WTC11 (cell line): Measurements from ENCODE around the gene MR1. TPM values are rescaled to one million over a fixed set of nuclear protein-coding genes. Genes with fewer than 3 reads are reported as not detected.

Experiments used
- ATAC-seq: fragments of 200-7000 bp; cut with Tn5 transposase; 2 replicates; pipeline ENCODE4 v1.10.0; 2021; ENCODE audit warnings: mild to moderate bottlenecking, moderate library complexity
- CTCF ChIA-PET: fragments of 300-600 bp; sonication (Branson Sonifier 250); formaldehyde crosslinking; loops from one replicate; lab custom pipeline; 2021; ENCODE audit warnings: antibody characterized with exemption; lab: Charles Lee
- POLR2A ChIA-PET: fragments of 350-600 bp; sonication (Branson Sonifier 250); formaldehyde crosslinking; loops from one replicate; lab custom pipeline; 2021; ENCODE audit warnings: antibody characterized with exemption; lab: Charles Lee
- DNase-seq: peaks from one replicate; pipeline ENCODE4 v3.0.0; 2021; ENCODE audit warnings: low spot score
- H3K27ac Mint-ChIP-seq: 2 replicates; pipeline ENCODE4 v1.8.0; 2021; ENCODE audit warnings: mixed read lengths
- H3K27me3 Mint-ChIP-seq: 2 replicates; pipeline ENCODE4 v1.8.0; 2021; ENCODE audit warnings: low read depth, mild to moderate bottlenecking, moderate library complexity, mixed read lengths
- H3K36me3 Mint-ChIP-seq: 2 replicates; pipeline ENCODE4 v1.8.0; 2021; ENCODE audit warnings: mixed read lengths
- H3K4me1 Mint-ChIP-seq: 2 replicates; pipeline ENCODE4 v1.8.0; 2022; ENCODE audit warnings: mixed read lengths
- H3K4me3 Mint-ChIP-seq: 2 replicates; pipeline ENCODE4 v1.8.0; 2021; ENCODE audit warnings: mild to moderate bottlenecking, moderate library complexity, mixed read lengths
- H3K9me3 Mint-ChIP-seq: 2 replicates; pipeline ENCODE4 v1.8.0; 2021; ENCODE audit warnings: mixed read lengths
- ATF1 ChIP-seq: sonication (generic); formaldehyde crosslinking; IDR thresholded peaks from 2 replicates; pipeline ENCODE4 v1.8.1; 2023; ENCODE audit warnings: mild to moderate bottlenecking, moderate library complexity, missing genetic modification reagents
- ATF2 ChIP-seq: sonication (generic); formaldehyde crosslinking; IDR thresholded peaks from 2 replicates; pipeline ENCODE4 v1.8.1; 2022; ENCODE audit warnings: low read depth, missing genetic modification reagents, borderline replicate concordance
- ATF3 ChIP-seq: sonication (generic); formaldehyde crosslinking; conservative IDR thresholded peaks from 2 replicates; pipeline ENCODE4 v1.8.1; 2022; ENCODE audit warnings: mild to moderate bottlenecking, missing genetic modification reagents
- CBFB ChIP-seq: sonication (generic); formaldehyde crosslinking; IDR thresholded peaks from 2 replicates; pipeline ENCODE4 v1.8.1; 2022; ENCODE audit warnings: mild to moderate bottlenecking, low read depth, missing genetic modification reagents
- CREB1 ChIP-seq: sonication (generic); formaldehyde crosslinking; IDR thresholded peaks from 2 replicates; pipeline ENCODE4 v1.8.0; 2023; ENCODE audit warnings: mild to moderate bottlenecking, missing genetic modification reagents
- ERG ChIP-seq: fragments of 250-450 bp; sonication (Bioruptor Pico); IDR thresholded peaks from 2 replicates; pipeline ENCODE4 v1.8.0; 2021; ENCODE audit warnings: mild to moderate bottlenecking
- ETV6 ChIP-seq: sonication (generic); formaldehyde crosslinking; IDR thresholded peaks from 2 replicates; pipeline ENCODE4 v1.8.1; 2022; ENCODE audit warnings: mild to moderate bottlenecking, missing genetic modification reagents
- FOXP1 ChIP-seq: sonication (generic); formaldehyde crosslinking; IDR thresholded peaks from 2 replicates; pipeline ENCODE4 v1.8.0; 2022; ENCODE audit warnings: missing genetic modification reagents, mild to moderate bottlenecking, moderate library complexity, borderline replicate concordance
- HMGA2 ChIP-seq: fragments of 250-450 bp; sonication (Bioruptor Pico); IDR thresholded peaks from 2 replicates; pipeline ENCODE4 v1.4.0; 2021; ENCODE audit warnings: mild to moderate bottlenecking, moderate library complexity
- IRF1 ChIP-seq: sonication (generic); formaldehyde crosslinking; IDR thresholded peaks from 2 replicates; pipeline ENCODE4 v1.8.0; 2023; ENCODE audit warnings: missing genetic modification reagents
- MLX ChIP-seq: sonication (generic); formaldehyde crosslinking; IDR thresholded peaks from 2 replicates; pipeline ENCODE4 v1.8.1; 2023; ENCODE audit warnings: mild to moderate bottlenecking, missing genetic modification reagents, moderate library complexity
- MXD4 ChIP-seq: fragments of 250-450 bp; sonication (Bioruptor Pico); IDR thresholded peaks from 2 replicates; pipeline ENCODE4 v1.8.0; 2021; ENCODE audit warnings: mild to moderate bottlenecking, moderate library complexity, borderline replicate concordance
- NFATC4 ChIP-seq: fragments of 250-450 bp; sonication (Bioruptor Pico); IDR thresholded peaks from 2 replicates; pipeline ENCODE4 v1.9.0; 2021; ENCODE audit warnings: mild to moderate bottlenecking
- NFE2L1 ChIP-seq: sonication (generic); formaldehyde crosslinking; IDR thresholded peaks from 2 replicates; pipeline ENCODE4 v1.8.1; 2023; ENCODE audit warnings: missing genetic modification reagents
- NR1H2 ChIP-seq: sonication (generic); formaldehyde crosslinking; IDR thresholded peaks from 2 replicates; pipeline ENCODE4 v1.9.0; 2021; ENCODE audit warnings: mild to moderate bottlenecking, moderate library complexity, missing genetic modification reagents
- NR3C1 ChIP-seq: sonication (generic); formaldehyde crosslinking; conservative IDR thresholded peaks from 2 replicates; pipeline ENCODE4 v1.8.1; 2023; ENCODE audit warnings: low read depth, mild to moderate bottlenecking, missing genetic modification reagents
- OVOL2 ChIP-seq: fragments of 250-450 bp; sonication (Bioruptor Pico); IDR thresholded peaks from 2 replicates; pipeline ENCODE4 v1.9.0; 2021; ENCODE audit warnings: mild to moderate bottlenecking, borderline replicate concordance
- PREB ChIP-seq: sonication (generic); formaldehyde crosslinking; IDR thresholded peaks from 2 replicates; pipeline ENCODE4 v1.8.1; 2022; ENCODE audit warnings: mild to moderate bottlenecking, missing genetic modification reagents, moderate library complexity, borderline replicate concordance
- RORB ChIP-seq: fragments of 250-450 bp; sonication (Bioruptor Pico); IDR thresholded peaks from 2 replicates; pipeline ENCODE4 v1.9.0; 2021; ENCODE audit warnings: mild to moderate bottlenecking
- SMAD3 ChIP-seq: sonication (generic); formaldehyde crosslinking; IDR thresholded peaks from 2 replicates; pipeline ENCODE4 v1.8.0; 2022; ENCODE audit warnings: missing genetic modification reagents, mild to moderate bottlenecking, borderline replicate concordance
- SOX15 ChIP-seq: fragments of 250-450 bp; sonication (Bioruptor Pico); IDR thresholded peaks from 2 replicates; pipeline ENCODE4 v1.9.0; 2021; ENCODE audit warnings: mild to moderate bottlenecking
- SP1 ChIP-seq: sonication (generic); formaldehyde crosslinking; conservative IDR thresholded peaks from 2 replicates; pipeline ENCODE4 v1.8.1; 2022; ENCODE audit warnings: missing genetic modification reagents
- TCF7 ChIP-seq: sonication (generic); formaldehyde crosslinking; IDR thresholded peaks from 2 replicates; pipeline ENCODE4 v1.8.0; 2022; ENCODE audit warnings: mild to moderate bottlenecking, low read depth, missing genetic modification reagents, moderate library complexity
- TP53 ChIP-seq: sonication (generic); formaldehyde crosslinking; IDR thresholded peaks from 2 replicates; pipeline ENCODE4 v1.8.1; 2023; ENCODE audit warnings: mild to moderate bottlenecking, missing genetic modification reagents
- ZBTB43 ChIP-seq: sonication (generic); formaldehyde crosslinking; IDR thresholded peaks from 2 replicates; pipeline ENCODE4 v1.8.1; 2023; ENCODE audit warnings: mild to moderate bottlenecking, missing genetic modification reagents
- ZNF121 ChIP-seq: sonication (generic); formaldehyde crosslinking; IDR thresholded peaks from 2 replicates; pipeline ENCODE4 v1.8.0; 2023; ENCODE audit warnings: missing genetic modification reagents
- ZNF317 ChIP-seq: sonication (generic); formaldehyde crosslinking; IDR thresholded peaks from 2 replicates; pipeline ENCODE4 v1.8.1; 2023; ENCODE audit warnings: low read depth, mild to moderate bottlenecking, moderate library complexity, missing genetic modification reagents, borderline replicate concordance
- ZNF416 ChIP-seq: fragments of 250-450 bp; sonication (Bioruptor Pico); IDR thresholded peaks from 2 replicates; pipeline ENCODE4 v1.9.0; 2021; ENCODE audit warnings: mild to moderate bottlenecking, inconsistent platforms
- ZNF423 ChIP-seq: fragments of 250-450 bp; sonication (Bioruptor Pico); IDR thresholded peaks from 2 replicates; pipeline ENCODE4 v2.1.2; 2022; ENCODE audit warnings: mild to moderate bottlenecking, moderate library complexity
- total RNA-seq: library from RNA; stranded (reverse); gene quantifications from 3 replicates; pipeline ENCODE4 v1.2.3, GENCODE V29; 2021

MR1 gene
- total RNA-seq, 1 experiment from 2014 or later: 0.28 TPM

- no peak for TF ChIP-seq SP1 (CRISPR knock-in tag)
Measured at GRCh38 chr1:181064011-181064623, 30.3 kb downstream of the MR1 start (continued).

- peaks cover 31% of the 10 kb centered on the region for H3K4me1 Mint-ChIP-seq
- no peak for TF ChIP-seq NFE2L1 (CRISPR knock-in tag)
- TF ChIP-seq TP53: no peak
- no peak for TF ChIP-seq ZNF317 (CRISPR knock-in tag)
- TF ChIP-seq ERG: no peak
- no peak for TF ChIP-seq ATF3 (CRISPR knock-in tag)
- TF ChIP-seq ATF2 (CRISPR knock-in tag): no peak
- no peak for TF ChIP-seq MXD4 (CRISPR knock-in tag)
- no peak for TF ChIP-seq ATF1 (CRISPR knock-in tag)
- TF ChIP-seq SOX15: no peak
- no peak for TF ChIP-seq CBFB (CRISPR knock-in tag)
- TF ChIP-seq RORB (CRISPR knock-in tag): no peak
- no peak for TF ChIP-seq CREB1 (CRISPR knock-in tag)
- TF ChIP-seq MLX (CRISPR knock-in tag): no peak
- TF ChIP-seq PREB: no peak
- TF ChIP-seq SMAD3 (CRISPR knock-in tag): no peak
- TF ChIP-seq OVOL2 (CRISPR knock-in tag): no peak
- no peak for TF ChIP-seq ZNF121 (CRISPR knock-in tag)
- DNase-seq (no peak), ATAC-seq (no peak)
- POLR2A ChIA-PET: no interaction called here
- H3K4me3 Mint-ChIP-seq: no peak overlapping the region
- H3K36me3 Mint-ChIP-seq: 0 out of 2 replicates have a peak, but pooled peaks cover under 1% of the 10 kb centered on the region
- CTCF ChIA-PET: interaction anchor here (0.7 kb wide), 1 partner anchor 19 kb away, joined by 3 read pairs; no protein-coding TSS in a partner anchor
- no peak overlapping the region for H3K27ac Mint-ChIP-seq
- H3K9me3 Mint-ChIP-seq: peaks cover 6% of the 10 kb centered on the region
- H3K27me3 Mint-ChIP-seq: no peaks in the 10 kb centered on the region
Measured at GRCh38 chr1:181064702-181065101, 30.9 kb downstream of the MR1 start.

GRCh38 chr1:181073638-181074037, 39.9 kb downstream of the MR1 start:
- Mint-ChIP-seq H3K27me3 (peaks cover 2% of the 10 kb centered on the region; the same call in 1 of the 2 replicates), H3K4me1 (peaks cover 24% of the 10 kb centered on the region), H3K27ac (no peak overlapping the region), H3K4me3 (no peak overlapping the region), H3K36me3 (no peaks in the 10 kb centered on the region), H3K9me3 (peaks cover 9% of the 10 kb centered on the region)
- ChIA-PET CTCF (no interaction called here), POLR2A (interaction anchor here (0.7 kb wide), 1 partner anchor 1575 kb away, joined by 3 read pairs; no protein-coding TSS in a partner anchor)
- DNase-seq: no peak
- no peak for ATAC-seq
- TF ChIP-seq HMGA2 (CRISPR knock-in tag): no peak
- no peak for TF ChIP-seq NR3C1
- TF ChIP-seq ZBTB43 (CRISPR knock-in tag): no peak
- no peak for TF ChIP-seq TCF7 (CRISPR knock-in tag)
- TF ChIP-seq NR1H2 (CRISPR knock-in tag): no peak
- no peak for TF ChIP-seq ZNF423 (CRISPR knock-in tag)
- TF ChIP-seq NFATC4 (CRISPR knock-in tag): no peak
- TF ChIP-seq MLX (CRISPR knock-in tag): no peak
- no peak for TF ChIP-seq ETV6 (CRISPR knock-in tag)
- TF ChIP-seq ZNF416: no peak
- no peak for TF ChIP-seq FOXP1
- no peak for TF ChIP-seq IRF1 (CRISPR knock-in tag)
